Stimulated activated memory B cell treated with anti-CD40 and anti-IgM and Interleukin-4, amounts not matched to agents 10 μg/mL and 1 μg/mL and 100 μg/mL, for 72 hours (primary cell): ENCODE results near the gene PRMT2.
A peak's percentile ranks its signal among the peaks of the same experiment; 100 is the strongest.

Experiments used
- ATAC-seq: fragments of 150-1000 bp; cut with Tn5 transposase; 2 replicates; pipeline ENCODE4 v1.10.0; 2021
- H3K27ac Mint-ChIP-seq: one replicate; pipeline ENCODE4 v1.8.0; 2022; ENCODE audit warnings: mild to moderate bottlenecking, mixed read lengths
- H3K27me3 Mint-ChIP-seq: one replicate; pipeline ENCODE4 v1.8.0; 2022; ENCODE audit warnings: mixed read lengths
- H3K36me3 Mint-ChIP-seq: one replicate; pipeline ENCODE4 v1.8.0; 2022; ENCODE audit warnings: mixed read lengths
- H3K4me1 Mint-ChIP-seq: one replicate; pipeline ENCODE4 v1.8.0; 2022; ENCODE audit warnings: mixed read lengths
- H3K4me3 Mint-ChIP-seq: one replicate; pipeline ENCODE4 v1.8.0; 2022; ENCODE audit warnings: mild to moderate bottlenecking, moderate library complexity, mixed read lengths
- H3K9me3 Mint-ChIP-seq: one replicate; pipeline ENCODE4 v1.8.0; 2022; ENCODE audit warnings: mixed read lengths

PRMT2 gene

GRCh38 chr21:46648539-46648938, 13.1 kb downstream of the PRMT2 start:
- H3K27ac Mint-ChIP-seq: no peak overlapping the region
- peaks cover 95% of the 10 kb centered on the region for H3K36me3 Mint-ChIP-seq
- no peak for ATAC-seq
- H3K9me3 Mint-ChIP-seq: no peaks in the 10 kb centered on the region
- no peaks in the 10 kb centered on the region for H3K4me1 Mint-ChIP-seq
- H3K27me3 Mint-ChIP-seq: no peaks in the 10 kb centered on the region
- no peak overlapping the region for H3K4me3 Mint-ChIP-seq

GRCh38 chr21:46649356-46649755, 13.9 kb downstream of the PRMT2 start:
- Mint-ChIP-seq H3K4me3 (no peak overlapping the region), H3K27ac (no peak overlapping the region), H3K36me3 (peaks cover 95% of the 10 kb centered on the region), H3K9me3 (peaks cover 2% of the 10 kb centered on the region), H3K4me1 (no peaks in the 10 kb centered on the region), H3K27me3 (no peaks in the 10 kb centered on the region)
- ATAC-seq: no peak

- Mint-ChIP-seq H3K27ac (no peak overlapping the region), H3K36me3 (peaks cover 100% of the 10 kb centered on the region), H3K4me3 (no peak overlapping the region)
These were observed 15.1 kb downstream of the PRMT2 start for GRCh38 chr21:46650476-46651098.

GRCh38 chr21:46651121-46651520, 15.6 kb downstream of the PRMT2 start:
- no peaks in the 10 kb centered on the region for H3K27me3 Mint-ChIP-seq
- H3K27ac Mint-ChIP-seq: no peak overlapping the region
- H3K9me3 Mint-ChIP-seq: peaks cover 12% of the 10 kb centered on the region
- ATAC-seq: no peak
- no peak overlapping the region for H3K4me3 Mint-ChIP-seq
- no peaks in the 10 kb centered on the region for H3K4me1 Mint-ChIP-seq
- peaks cover 100% of the 10 kb centered on the region for H3K36me3 Mint-ChIP-seq

More at GRCh38 chr21:46650476-46651098, 15.1 kb downstream of the PRMT2 start:
- Mint-ChIP-seq H3K27me3 (no peaks in the 10 kb centered on the region), H3K4me1 (no peaks in the 10 kb centered on the region), H3K9me3 (peaks cover 7% of the 10 kb centered on the region)
- no peak for ATAC-seq

GRCh38 chr21:46655230-46655629, 19.8 kb downstream of the PRMT2 start:
- Mint-ChIP-seq H3K9me3 (peaks cover 15% of the 10 kb centered on the region), H3K27ac (no peak overlapping the region), H3K4me3 (no peak overlapping the region), H3K27me3 (no peaks in the 10 kb centered on the region), H3K36me3 (peaks cover 89% of the 10 kb centered on the region), H3K4me1 (no peaks in the 10 kb centered on the region)
- no peak for ATAC-seq

- Mint-ChIP-seq H3K4me1 (no peaks in the 10 kb centered on the region), H3K27ac (no peak overlapping the region), H3K36me3 (peaks cover 81% of the 10 kb centered on the region), H3K9me3 (peaks cover 15% of the 10 kb centered on the region), H3K4me3 (no peak overlapping the region), H3K27me3 (no peaks in the 10 kb centered on the region)
- ATAC-seq: no peak
These were observed 21.3 kb downstream of the PRMT2 start for GRCh38 chr21:46656820-46657219.

- Mint-ChIP-seq H3K4me1 (no peaks in the 10 kb centered on the region), H3K27ac (no peak overlapping the region), H3K36me3 (peaks cover 71% of the 10 kb centered on the region), H3K9me3 (peaks cover 9% of the 10 kb centered on the region), H3K4me3 (no peak overlapping the region), H3K27me3 (no peaks in the 10 kb centered on the region)
- no peak for ATAC-seq
These were observed 25.0 kb downstream of the PRMT2 start for GRCh38 chr21:46660505-46660904.

GRCh38 chr21:46661211-46661625, 25.7 kb downstream of the PRMT2 start:
- Mint-ChIP-seq H3K27me3 (no peaks in the 10 kb centered on the region), H3K9me3 (peaks cover 2% of the 10 kb centered on the region), H3K36me3 (peaks cover 69% of the 10 kb centered on the region), H3K4me3 (no peak overlapping the region), H3K4me1 (no peaks in the 10 kb centered on the region), H3K27ac (no peak overlapping the region)
- ATAC-seq: no peak

- Mint-ChIP-seq H3K36me3 (peaks cover 63% of the 10 kb centered on the region), H3K4me1 (no peaks in the 10 kb centered on the region), H3K27ac (no peak overlapping the region), H3K27me3 (no peaks in the 10 kb centered on the region), H3K9me3 (no peaks in the 10 kb centered on the region), H3K4me3 (no peak overlapping the region)
- ATAC-seq: peak; percentile 62
These were observed 26.3 kb downstream of the PRMT2 start for GRCh38 chr21:46661642-46662366.

GRCh38 chr21:46662367-46662654, 26.8 kb downstream of the PRMT2 start:
- peak; percentile 41 for ATAC-seq
- H3K4me1 Mint-ChIP-seq: peaks cover 1% of the 10 kb centered on the region
- H3K4me3 Mint-ChIP-seq: no peak overlapping the region
- peaks cover 1% of the 10 kb centered on the region for H3K27me3 Mint-ChIP-seq
- no peak overlapping the region for H3K27ac Mint-ChIP-seq
- H3K9me3 Mint-ChIP-seq: no peaks in the 10 kb centered on the region
- H3K36me3 Mint-ChIP-seq: peaks cover 58% of the 10 kb centered on the region

- Mint-ChIP-seq H3K4me3 (no peak overlapping the region), H3K27me3 (peaks cover 7% of the 10 kb centered on the region), H3K36me3 (peaks cover 53% of the 10 kb centered on the region), H3K27ac (no peak overlapping the region), H3K4me1 (peaks cover 7% of the 10 kb centered on the region), H3K9me3 (no peaks in the 10 kb centered on the region)
- no peak for ATAC-seq
These were observed 27.5 kb downstream of the PRMT2 start for GRCh38 chr21:46662765-46663500.

- ATAC-seq: no peak
- Mint-ChIP-seq H3K27me3 (peaks cover 13% of the 10 kb centered on the region), H3K4me3 (no peak overlapping the region), H3K27ac (no peak overlapping the region), H3K36me3 (peaks cover 44% of the 10 kb centered on the region), H3K4me1 (peaks cover 12% of the 10 kb centered on the region), H3K9me3 (no peaks in the 10 kb centered on the region)
These were observed 28.3 kb downstream of the PRMT2 start for GRCh38 chr21:46663754-46664153.

GRCh38 chr21:46664316-46664995, 29.0 kb downstream of the PRMT2 start:
- H3K27ac Mint-ChIP-seq: no peak overlapping the region
- no peak for ATAC-seq
- H3K4me1 Mint-ChIP-seq: peaks cover 12% of the 10 kb centered on the region
- H3K9me3 Mint-ChIP-seq: no peaks in the 10 kb centered on the region
- peaks cover 39% of the 10 kb centered on the region for H3K36me3 Mint-ChIP-seq
- no peak overlapping the region for H3K4me3 Mint-ChIP-seq
- H3K27me3 Mint-ChIP-seq: peaks cover 16% of the 10 kb centered on the region

GRCh38 chr21:46665566-46665965, 30.1 kb downstream of the PRMT2 start:
- no peak overlapping the region for H3K4me3 Mint-ChIP-seq

More at GRCh38 chr21:46665566-46665965, 30.1 kb downstream of the PRMT2 start:
- H3K9me3 Mint-ChIP-seq: no peaks in the 10 kb centered on the region
- H3K4me1 Mint-ChIP-seq: peaks cover 12% of the 10 kb centered on the region
- H3K27me3 Mint-ChIP-seq: peaks cover 27% of the 10 kb centered on the region
- H3K36me3 Mint-ChIP-seq: peaks cover 38% of the 10 kb centered on the region
- no peak overlapping the region for H3K27ac Mint-ChIP-seq
- no peak for ATAC-seq
